ENCODE data around the gene KEL.

The KEL gene

GRCh38 chr7:142896741-142897379, 65.3 kb downstream of the KEL start:
- DNase-seq: no peak

GRCh38 chr7:142896151-142896550, 66.0 kb downstream of the KEL start:
- DNase-seq: no peak

GRCh38 chr7:142894985-142895593, 67.1 kb downstream of the KEL start:
- DNase-seq: no peak

- no peak for DNase-seq
Measured at GRCh38 chr7:142894112-142894984, 67.8 kb downstream of the KEL start.

- no peak for DNase-seq
Measured at GRCh38 chr7:142892951-142893350, 69.2 kb downstream of the KEL start.

- no peak for DNase-seq
Measured at GRCh38 chr7:142891490-142892082, 70.6 kb downstream of the KEL start.
